Suppressor macrophage treated with lipopolysaccharide for 1 hour (primary cell): Measurements from ENCODE around the gene BIRC7.

Experiments used
- DNase-seq, 3 donors: peaks; one replicate each; pipeline ENCODE4 v3.0.0-alpha.2; 2020 to 2022

BIRC7 gene

DNA sequence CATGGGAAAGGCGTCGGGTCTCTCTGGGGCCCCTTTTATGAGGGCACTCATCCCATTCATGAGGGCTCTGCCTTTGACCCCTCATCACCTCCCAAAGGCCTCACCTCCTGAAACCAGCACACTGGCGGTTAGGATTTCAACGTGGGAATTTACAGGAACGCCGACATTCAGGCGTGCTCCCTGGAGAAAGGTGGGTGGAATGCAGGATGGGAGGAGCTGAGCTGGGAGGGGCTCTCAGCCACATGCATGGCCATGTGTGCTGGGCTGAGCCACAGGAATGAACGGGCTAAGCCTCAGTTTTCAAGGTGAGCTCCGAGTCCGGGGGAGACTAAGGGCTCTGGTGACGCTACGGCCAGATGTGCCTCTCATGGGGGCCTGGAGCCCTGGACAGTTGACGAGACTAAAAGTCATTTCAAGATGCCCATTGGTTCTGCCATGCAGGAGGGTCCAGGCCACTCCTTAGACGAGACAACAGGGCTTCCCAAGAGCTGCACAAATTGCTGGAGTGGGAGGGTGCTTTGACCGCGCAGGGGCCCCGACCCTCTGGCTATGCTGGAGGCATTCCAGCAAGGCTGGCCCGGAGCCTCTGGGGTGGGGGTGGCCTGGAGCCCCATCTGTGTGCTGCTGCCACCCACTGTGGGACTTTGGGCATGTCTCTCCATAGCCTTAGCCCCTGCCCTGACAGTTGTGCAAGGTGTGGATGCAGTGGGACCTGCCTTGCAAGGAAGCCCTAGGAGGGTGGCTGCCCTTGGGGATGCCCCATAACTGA lies 33.1 kb downstream of the BIRC7 start:
- no peak for DNase-seq

DNA sequence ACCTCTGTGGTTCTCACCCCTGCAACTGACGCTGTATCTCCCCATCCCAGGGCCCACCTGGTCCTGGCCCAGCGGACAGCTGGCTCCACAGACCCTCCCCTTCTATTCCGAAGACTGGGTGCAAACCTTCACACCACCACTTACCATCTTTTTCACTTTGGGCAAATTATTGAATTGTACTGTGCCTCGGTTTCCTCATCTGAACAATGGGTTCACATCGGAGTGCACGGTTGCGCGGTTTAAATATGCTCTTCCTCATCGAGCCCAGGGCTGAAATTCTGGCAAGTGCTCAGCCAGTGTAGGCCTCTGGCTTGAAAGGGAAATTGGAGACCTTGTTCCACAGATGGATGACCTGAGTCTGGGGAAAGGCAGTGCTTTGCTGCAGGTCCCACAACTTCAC lies 34.0 kb downstream of the BIRC7 start:
- no peak for DNase-seq

DNA sequence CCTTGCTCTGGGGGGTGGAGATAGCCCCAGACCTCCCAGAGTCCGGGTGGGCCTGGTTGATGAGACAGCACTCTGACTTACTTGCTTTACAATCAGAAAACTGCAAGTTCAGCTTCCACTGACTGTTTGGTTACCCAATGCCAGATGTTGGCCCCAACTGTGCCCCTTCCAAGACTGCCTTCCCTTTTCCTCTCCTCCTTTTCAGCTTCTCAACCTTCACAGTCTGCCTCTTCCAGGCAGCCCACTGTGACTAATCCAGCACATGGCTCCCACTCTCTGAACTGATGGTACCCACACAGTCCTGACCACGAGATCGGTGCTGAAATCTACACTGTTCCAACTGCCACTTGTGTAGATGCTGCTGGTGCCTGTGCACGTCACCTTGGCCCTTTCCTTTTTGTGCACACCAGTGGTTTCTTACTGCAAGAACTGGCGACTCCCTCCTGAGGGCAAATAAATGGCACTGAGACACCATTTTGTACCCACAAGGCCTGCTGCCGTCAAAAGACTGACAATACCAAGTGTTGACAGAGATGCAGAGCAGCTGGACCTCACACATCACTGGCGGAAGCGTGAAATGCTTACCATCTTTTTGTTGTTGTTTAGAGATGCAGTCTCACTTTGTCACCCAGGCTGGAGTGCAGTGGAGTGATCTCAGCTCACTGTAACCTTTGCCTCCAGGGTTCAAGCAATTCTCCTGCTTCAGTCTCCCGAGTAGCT lies 35.1 kb downstream of the BIRC7 start:
- DNase-seq: no peak

DNA sequence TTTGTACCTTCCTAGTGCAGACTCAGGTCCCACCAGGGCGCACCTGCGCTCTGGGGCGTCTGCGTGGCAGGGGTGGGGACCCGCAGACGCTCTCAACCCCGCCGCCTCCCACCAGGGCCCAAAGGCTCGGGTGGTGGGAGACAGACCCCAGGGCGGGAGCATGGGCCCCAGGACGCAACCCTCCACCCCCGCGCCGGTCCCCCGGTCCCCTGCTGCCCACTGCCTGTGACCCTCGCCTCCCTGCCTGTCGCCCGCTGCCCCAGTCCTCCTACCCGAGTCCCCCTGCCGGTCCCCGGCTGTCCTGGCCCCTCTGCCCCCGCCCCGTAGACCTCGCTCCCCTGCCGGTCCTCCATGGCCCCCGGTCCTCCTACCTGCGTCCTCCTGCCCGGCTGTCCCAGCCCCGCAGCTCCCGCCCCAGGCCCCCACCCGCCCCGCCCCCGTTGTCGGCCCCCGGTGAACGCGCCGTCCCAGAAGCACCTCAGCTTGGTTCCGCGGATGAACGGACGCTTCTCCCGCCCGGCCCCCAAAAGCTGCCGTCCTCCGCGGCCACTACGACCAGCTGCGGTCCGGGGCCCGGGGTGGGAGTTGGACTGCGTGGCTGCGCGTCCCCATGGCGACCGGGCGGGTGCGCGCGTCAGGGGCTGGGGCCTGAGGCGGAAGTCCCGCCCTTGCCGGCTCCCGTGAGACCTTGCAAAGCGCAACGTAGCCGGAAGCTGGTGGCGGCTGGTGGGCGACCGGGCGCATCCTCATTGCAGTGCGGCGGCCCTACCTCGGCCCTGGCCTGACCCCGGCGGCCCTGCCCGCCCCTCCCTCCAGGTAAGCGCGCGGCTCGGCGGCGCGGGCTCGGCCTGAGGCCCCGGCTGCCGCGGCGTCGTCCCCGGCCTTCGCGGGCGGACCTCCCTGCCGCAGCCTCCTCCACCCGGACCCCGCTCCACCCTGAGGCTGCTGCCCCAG lies 36.7 kb downstream of the BIRC7 start, which contains the start of gene ARFGAP1:
TSS of gene ARFGAP1 (plus strand) at position 709 of the 954 bp plus-strand sequence. CDS start 2,768 bp downstream, outside the sequence.
- peak; percentile 93 to 97 (median 96) for DNase-seq

DNA sequence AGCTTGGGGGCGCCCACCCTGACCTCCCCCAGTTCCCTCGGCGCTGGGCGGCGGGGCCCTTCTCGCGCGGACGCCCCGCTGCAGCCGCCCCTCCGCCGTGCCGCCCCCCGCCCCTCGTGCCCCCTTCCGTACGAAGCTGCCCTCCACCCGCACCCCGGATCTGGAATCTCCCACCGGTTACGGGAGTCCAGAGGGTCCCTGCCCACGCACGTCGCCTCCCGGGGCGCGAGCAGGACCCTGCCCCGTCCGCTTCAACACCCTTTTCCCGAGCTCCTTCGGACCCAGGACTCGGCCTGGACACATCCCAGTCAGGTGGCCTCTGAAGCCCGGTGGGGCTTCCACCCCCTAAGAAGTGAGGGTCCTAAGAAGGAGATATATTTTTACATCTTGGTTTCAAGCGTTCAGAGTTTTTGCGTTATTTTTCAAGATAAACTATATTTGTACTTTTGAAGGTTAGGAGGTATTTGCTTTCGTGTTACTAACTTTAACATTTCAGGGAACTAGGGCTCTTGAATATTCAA lies 37.4 kb downstream of the BIRC7 start:
- peak in 2 of 3 donors; percentile 21 to 24 for DNase-seq

DNA sequence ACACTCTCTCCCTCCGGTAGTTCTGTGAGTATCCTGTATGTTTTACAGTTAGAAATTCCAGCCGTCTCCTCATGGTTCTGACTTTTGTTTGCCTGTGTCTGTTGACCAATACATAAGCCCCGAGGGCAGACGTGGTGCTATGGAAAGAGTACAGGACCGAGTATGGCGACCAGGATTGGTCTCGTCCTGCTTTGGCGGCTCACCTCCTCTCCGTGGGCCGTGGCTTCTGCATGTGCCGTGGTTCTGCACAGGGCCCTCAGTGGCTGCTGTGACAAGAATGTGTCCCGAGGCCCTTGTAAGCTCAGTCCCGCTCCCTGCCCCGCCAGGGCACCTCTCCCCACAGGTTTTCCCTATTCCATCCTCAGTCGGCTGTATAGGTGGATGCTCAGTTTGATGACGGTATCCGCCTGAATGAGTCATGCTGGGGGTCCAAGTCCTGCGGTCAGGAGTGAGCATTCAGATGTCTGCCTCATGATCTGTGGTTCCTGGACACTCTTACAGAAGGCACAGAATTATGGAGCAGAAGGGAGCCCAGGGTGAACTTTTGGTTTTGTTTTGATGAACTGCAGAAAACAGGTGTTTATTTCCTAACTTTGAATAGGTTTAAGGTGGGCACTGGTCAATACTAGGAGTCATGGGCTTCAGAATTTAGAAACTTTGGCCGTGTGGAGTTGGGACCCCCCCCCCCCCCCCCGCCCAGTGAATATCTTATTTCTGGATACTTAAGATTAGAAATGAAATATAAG lies 38.1 kb downstream of the BIRC7 start:
- peak in 2 of 3 donors; percentile 4 to 33 for DNase-seq

DNA sequence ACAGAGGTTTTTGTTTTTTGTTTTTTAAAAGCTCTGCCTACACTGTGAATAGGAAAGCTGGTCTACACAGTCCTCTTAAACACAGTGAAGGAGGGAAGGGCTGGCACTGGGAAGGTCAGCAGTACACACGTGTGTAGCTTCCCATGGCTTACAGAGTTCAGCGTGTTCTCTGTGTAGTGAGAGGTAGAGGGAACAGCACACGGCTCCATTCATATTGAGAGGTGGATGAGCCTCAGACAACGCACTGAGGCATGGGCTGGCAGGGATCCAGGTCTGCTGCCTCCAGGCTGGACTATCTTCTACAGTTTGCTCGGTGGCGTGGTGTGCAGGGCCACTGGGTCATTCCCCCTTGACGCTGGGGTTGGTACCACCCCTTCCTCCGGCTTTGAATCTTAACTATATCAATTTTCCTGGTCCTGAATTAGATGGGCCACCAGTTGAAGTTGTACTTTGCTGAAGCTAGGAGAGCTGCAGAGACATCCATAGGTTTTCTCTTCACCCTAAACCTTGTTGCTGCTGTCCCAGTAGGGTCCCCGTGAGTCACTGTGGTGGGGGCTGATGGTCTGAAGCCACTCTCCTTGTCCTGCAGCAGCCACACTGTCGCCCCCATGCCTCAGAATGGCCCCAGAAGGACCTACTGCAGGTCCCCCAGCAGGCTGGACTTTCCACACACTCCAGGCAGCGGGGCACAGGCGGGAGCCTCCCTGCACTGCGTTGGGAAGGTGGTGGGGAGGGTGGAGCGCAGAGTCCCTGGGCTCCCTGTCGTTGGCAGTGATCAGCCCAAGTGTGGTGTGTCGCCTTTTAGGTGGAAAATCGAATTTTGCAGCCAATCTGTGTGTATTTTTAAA lies 38.9 kb downstream of the BIRC7 start:
- DNase-seq: no peak

DNA sequence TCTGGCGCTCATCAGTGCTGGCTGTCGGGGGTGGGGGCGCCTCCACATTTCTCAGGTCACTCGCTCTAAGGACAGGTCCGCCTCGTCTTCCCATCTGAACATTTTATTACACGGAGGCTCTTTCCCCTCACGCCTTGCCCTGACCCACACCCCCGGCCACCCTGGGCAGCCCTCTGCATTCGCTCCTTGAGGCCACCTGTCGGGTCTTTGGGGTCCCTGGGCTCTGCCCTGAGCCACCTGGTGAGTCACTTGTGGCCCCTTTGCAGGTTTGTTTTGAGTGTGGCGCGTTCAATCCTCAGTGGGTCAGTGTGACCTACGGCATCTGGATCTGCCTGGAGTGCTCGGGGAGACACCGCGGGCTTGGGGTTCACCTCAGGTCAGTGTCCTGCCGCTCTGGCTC lies 40.1 kb downstream of the BIRC7 start:
- DNase-seq: no peak

DNA sequence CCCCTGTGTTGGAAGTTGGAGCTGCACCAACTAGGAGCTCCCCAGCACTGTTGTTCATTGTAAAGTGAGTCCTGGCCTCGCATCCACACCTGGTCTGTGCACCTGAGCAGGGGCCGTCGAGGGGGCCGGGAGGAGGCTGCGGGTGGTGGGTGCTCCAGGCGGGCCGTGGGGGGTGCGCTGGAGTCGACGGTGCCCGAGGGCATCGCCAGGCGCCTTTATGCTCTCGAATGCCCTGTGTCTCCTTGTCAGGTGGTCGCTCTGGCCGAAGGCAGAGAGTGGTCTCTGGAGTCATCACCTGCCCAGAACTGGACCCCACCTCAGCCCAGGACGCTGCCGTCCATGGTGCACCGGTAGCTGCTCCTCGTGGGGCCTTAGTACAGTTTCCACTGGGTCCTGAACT lies 41.3 kb downstream of the BIRC7 start:
- DNase-seq: no peak

DNA sequence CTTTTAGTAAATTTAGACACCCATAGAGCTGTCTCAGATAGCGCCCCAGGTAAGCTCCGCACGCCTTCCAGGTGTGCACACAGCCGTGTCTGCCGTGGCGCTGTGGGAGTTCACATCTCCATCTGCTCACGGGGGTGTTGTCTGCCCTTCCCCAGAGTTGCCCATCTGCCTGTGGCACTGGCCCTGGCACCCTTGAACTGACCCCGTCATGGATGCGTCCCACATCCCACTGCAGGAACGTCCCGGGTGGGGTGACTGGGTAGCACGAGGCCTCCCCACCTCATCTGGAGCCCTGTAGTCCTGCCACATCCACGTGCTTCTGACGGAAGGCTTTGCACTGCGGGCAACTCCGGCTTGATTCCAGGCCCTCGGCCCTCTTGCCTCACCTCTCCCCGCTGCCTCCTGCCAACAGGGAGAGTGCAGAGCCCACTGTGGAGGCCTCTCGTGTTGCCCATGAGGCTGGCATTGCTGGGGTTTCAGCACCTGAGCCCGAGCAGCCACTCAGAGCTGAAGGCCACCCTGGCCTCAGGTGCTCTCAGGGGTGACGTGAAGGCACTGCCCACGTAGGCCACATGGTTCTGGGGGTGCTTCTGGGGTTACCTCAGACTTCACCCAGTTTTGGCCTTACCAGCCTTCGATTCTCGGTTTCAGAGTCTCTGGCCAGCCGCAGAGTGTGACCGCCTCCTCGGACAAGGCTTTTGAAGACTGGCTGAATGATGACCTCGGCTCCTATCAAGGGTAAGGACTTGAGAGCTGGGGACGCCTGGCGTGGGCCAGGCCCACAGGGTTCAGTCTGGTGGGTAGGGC lies 42.0 kb downstream of the BIRC7 start:
- no peak for DNase-seq

DNA sequence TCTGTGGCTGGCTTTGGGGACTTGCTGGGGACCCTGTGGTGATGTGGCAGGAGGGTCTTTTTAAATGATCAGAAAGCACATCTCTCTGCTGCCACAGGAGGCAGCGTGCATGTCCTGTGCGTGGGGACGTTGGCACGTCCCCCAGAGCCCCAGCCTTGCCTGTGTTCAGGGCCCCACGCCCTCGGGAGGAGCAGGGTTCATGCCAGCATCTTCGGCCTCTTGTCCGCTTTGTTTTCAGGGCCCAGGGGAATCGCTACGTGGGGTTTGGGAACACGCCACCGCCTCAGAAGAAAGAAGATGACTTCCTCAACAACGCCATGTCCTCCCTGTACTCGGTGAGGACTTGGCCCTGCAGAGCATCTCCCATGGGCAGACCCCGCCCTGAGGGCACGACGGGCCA lies 43.0 kb downstream of the BIRC7 start:
- no peak for DNase-seq

DNA sequence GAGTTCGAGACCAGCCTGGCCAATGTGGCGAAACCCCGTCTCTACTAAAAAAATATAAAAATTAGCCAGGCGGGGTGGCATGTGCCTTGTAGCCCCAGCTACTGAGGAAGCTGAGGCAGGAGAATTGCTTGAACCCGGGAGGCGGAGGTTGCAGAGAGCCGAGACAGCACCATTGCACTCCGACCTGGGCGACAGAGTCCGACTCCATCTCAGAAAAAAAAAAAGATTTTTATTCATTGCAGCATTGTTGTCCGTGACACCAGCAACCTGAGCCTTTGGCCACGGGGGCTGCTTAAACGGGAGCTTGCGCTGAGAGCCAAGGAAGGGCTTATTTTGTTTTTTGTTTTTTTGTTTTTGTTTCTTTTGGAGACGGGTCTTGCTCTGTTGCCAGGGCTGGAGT lies 44.2 kb downstream of the BIRC7 start:
- DNase-seq: no peak

DNA sequence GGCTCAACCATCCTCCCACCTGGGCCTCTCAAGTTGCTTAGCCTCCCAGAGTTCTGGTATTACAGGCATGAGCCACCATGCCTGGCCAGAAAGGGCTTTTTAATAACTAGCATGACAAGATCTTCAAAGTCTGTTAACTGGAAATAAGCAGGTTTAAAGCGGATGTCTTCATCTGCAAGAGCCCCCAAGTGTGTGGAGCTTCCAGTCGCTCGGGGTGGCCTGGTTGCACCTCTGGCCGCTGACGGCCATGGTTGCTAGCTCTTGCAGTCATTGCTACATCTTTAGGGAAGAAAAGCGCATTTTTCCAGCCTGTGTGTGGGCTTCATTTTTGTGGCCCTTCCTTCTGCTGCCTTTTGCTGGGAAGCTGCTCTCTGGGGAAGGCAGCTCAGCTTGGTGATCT lies 44.7 kb downstream of the BIRC7 start:
- DNase-seq: no peak

DNA sequence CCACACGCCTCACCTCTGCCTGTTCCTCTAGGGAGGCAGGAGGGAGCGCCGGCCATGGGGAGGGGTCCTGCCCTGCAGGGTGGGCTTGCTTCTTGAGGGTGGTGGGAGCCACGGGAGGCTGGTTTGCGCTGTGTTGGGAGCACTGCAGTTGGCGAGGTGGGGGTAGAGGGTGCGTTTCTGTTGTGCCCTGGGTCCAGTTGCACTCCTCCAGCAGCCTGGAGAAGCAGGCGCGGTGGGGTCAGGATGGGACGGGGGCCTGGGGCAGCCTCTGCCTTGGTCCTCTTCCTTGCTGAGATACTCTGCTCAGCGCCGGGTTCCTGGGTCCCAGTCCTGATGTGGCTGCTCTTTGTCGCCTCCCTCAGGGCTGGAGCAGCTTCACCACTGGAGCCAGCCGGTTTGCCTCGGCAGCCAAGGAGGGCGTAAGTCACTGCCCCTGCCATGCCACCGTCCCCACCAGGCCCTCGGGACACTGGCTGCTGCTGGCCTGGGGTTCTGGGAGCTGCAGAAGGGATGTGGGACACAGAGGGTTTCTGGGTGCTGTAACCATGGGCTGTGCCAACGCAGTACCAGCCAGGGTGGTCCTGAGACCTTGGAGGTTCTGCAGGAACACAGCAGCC lies 45.3 kb downstream of the BIRC7 start:
- DNase-seq: no peak

DNA sequence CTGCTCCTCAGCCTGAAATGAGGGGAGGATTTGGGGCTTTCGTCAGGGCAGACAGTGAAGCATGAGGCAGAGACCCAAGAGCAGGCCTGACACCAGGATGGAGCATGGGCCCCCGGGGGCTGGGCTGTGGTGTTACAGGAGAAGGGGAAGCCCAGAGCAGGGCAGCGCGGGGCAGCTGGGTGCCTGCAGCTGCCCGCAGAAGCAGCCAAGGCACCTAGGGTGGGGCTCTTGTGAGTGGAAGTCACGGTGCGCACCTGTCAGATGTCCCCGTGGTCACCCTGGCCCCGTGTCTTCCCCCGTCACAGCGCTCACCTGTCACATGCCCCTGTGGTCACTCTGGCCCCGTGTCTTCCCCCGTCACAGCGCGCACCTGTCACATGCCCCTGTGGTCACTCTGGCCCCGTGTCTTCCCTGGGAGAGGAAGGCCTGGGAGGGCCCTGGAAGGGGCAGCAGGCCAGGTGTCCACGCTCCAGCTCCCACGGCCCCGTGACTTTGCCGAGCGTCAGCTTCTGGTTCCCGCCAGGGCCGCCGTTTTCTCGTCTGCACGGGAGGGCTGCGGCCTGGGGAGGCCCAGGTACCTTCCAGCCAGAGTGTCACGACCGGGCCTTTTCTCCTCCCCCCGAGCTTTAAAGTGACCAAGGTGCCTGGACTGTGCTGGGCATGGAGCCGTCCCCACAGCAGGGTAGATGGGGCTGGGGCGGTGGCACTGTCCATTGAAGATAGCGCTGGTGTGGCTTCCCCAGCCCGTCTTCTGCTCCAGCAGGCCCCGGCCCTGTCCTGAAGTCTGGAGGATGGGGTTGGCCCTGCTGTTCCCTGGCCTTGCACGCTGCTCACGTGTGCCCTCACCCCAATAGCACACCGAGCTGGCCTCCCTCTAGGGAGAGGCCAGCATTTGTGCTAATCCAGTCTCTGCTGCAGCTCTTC lies 46.3 kb downstream of the BIRC7 start:
- no peak for DNase-seq

DNA sequence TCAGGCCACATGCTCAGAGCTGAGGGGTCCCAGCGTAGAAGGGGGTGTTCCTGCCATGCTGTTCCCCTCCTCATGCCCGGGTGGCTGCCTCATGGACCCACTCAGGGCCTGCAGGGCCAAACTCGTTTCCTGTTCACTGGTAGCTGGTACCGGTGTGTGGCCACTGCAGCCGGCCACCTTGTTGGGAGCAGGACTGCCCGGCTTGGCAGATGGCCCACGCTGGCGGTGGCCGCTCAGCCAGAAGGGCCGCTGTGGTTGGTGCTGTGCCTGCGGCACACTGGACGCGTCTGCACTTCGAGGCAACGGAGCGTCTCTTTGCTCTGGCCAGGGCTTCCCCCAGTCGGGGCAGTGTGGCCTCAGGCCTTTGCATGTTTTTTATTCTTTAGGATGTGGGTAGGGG lies 47.2 kb downstream of the BIRC7 start:
- DNase-seq: no peak

DNA sequence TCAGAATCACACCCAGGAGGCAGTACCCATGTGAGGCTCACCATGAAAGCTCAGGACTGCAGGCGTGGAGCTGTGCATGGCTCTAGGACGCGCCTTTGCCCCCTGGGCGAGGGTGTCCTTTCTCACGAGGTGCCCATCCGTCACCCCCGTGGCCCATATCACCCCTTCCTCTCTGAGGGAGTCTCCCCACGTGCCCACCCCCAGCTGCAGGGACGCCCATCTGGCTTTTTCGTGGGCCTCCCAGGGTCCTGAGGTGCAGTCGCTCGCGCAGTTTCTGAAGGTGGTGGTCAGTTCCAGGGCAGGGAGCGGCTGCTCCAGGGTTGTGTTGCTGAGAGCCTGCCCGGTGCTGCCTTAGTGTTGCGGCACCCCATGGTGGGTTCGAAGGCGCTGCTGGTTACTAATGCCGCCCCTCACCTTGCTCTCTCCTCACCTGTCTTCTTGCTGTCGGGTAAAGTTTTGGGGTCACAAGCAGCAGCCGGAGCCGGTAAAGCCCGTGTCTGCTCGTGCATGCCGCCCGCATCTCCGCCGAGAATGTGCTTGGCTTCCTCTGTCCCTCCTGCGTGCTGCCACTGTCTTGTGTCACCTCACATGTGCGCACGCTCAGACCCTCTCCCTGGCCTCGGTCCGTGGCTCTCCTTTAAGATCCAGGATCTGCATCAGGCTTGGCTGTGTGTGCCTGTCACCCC lies 47.8 kb downstream of the BIRC7 start:
- no peak for DNase-seq

DNA sequence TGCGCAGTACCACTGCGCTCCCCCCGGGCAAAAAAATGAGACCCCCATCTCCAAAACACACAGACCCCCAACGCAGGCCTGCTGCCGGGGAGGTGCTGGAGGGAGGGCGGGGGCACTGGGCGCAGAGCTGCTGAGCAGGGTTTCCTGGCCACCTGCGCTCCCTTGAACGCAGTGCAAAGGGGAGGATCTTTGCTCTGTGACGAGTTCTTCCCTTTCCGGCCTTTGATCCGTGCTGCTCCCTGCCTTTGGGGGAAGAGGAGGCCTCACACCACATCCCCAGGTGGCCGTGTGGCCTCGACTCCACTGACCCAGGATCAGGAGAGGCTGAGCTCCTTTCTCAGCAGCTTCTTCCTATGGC lies 48.4 kb downstream of the BIRC7 start:
- DNase-seq: no peak
